K562 (cell line): ENCODE measurements around the gene RPTOR.

Experiments
- ETV6 ChIP-seq, 3 experiments: fragments of 150-350 bp in 1 of 3; sonication (generic) in 1 of 3; formaldehyde crosslinking in 1 of 3; IDR thresholded peaks; 2 replicates each; pipeline versions ENCODE4 v1.6.1 to v1.8.0; 2014 to 2022; ENCODE audit warnings: borderline replicate concordance in 2 of 3, low read depth in 2 of 3, antibody characterized with exemption in 1 of 3, low read length in 1 of 3, mild to moderate bottlenecking in 1 of 3, missing genetic modification reagents in 1 of 3
- POLR2AphosphoS5 ChIP-seq: IDR thresholded peaks from 2 replicates; pipeline ENCODE4 v1.6.1; 2011; ENCODE audit warnings: mild to moderate bottlenecking, low read depth, low read length, moderate library complexity; ENCODE audit not compliant: control insufficient read depth, insufficient read depth

- no peak for TF ChIP-seq POLR2AphosphoS5
- no peak for TF ChIP-seq ETV6 (IDR thresholded peaks at IDR 0.05; ENCODE audit: borderline replicate concordance in 1 of 2, low read depth in 2 of 2, low read length in 1 of 2)
- TF ChIP-seq ETV6 (CRISPR knock-in tag; IDR thresholded peaks at IDR 0.05; ENCODE audit: borderline replicate concordance) = no peak
These were observed 259.8 kb downstream of the RPTOR start for GRCh38 chr17:80804466-80804865.
